Adrenal gland (tissue), 12 donors: Measurements from ENCODE around the gene GRIA4. TPM values are rescaled to one million over a fixed set of nuclear protein-coding genes. Genes with fewer than 3 reads are reported as not detected.

Experiments
- DNase-seq, 7 donors: peaks; one replicate each; pipeline ENCODE4 v3.0.0-alpha.2; 2019 to 2020
- H3K27ac ChIP-seq, 5 donors: fragments of 200-600 bp; sonication (generic) in 4 of 5; 1 replicate in 3 of 5; 2 replicates in 2 of 5; pipeline versions ENCODE4 v1.5.1 to v1.8.0; 2016 to 2020; ENCODE audit warnings: mild to moderate bottlenecking in 1 of 5
- H3K27me3 ChIP-seq: fragments of 200-600 bp; 2 replicates; pipeline ENCODE4 v1.8.0; 2021
- H3K36me3 ChIP-seq, 2 donors: fragments of 200-600 bp; replicated peaks in 1 of 2; 1 replicate in 1 of 2; 2 replicates in 1 of 2; pipeline versions ENCODE4 v1.5.1 to v1.8.0; 2018 to 2022
- H3K4me1 ChIP-seq, 2 donors: fragments of 200-600 bp; replicated peaks in 1 of 2; 1 replicate in 1 of 2; 2 replicates in 1 of 2; pipeline versions ENCODE4 v1.5.1 to v1.8.0; 2018 to 2021
- H3K4me3 ChIP-seq, 4 donors: fragments of 200-600 bp; sonication (generic) in 3 of 4; one replicate each; pipeline ENCODE4 v1.5.1; 2016 to 2018
- H3K9me3 ChIP-seq, 3 donors: fragments of 200-600 bp; sonication (generic) in 1 of 3; replicated peaks in 1 of 3; 1 replicate in 2 of 3; 2 replicates in 1 of 3; pipeline versions ENCODE4 v1.5.1 to v1.8.0; 2016 to 2021
- CTCF ChIP-seq, 6 experiments: fragments of 450-650 bp in 4 of 6; fragments of 200-600 bp in 2 of 6; sonication (generic) in 1 of 6; IDR thresholded peaks; 1 replicate in 5 of 6; 2 replicates in 1 of 6; pipeline versions ENCODE4 v1.5.1 to v1.8.0; 2016 to 2021; ENCODE audit warnings: antibody characterized with exemption in 6 of 6, mild to moderate bottlenecking in 2 of 6, moderate library complexity in 1 of 6
- POLR2A ChIP-seq, 2 donors: fragments of 450-650 bp; IDR thresholded peaks; one replicate each; pipeline ENCODE4 v1.6.1; 2017; ENCODE audit warnings: antibody characterized with exemption in 2 of 2, mild to moderate bottlenecking in 2 of 2, moderate library complexity in 1 of 2
- WGBS, 4 donors: extraction: QIAGEN DNeasy Blood & Tissue Kit in 2 of 4; methylation state at CpG; one replicate each; pipeline versions ENCODE4 v1.1.5 to v1.1.7; 2013 to 2017; 5-methylcytosine and 5-hydroxymethylcytosine counted together
- intact Hi-C, 2 donors: fragments of 100-400 bp; cut with DNase I; formaldehyde crosslinking; loops; one replicate each; pipeline versions ENCODE4 v1.14.1 to v1.15.0; 2022 to 2023
- polyA plus RNA-seq, 3 donors: library from polyadenylated mRNA; stranded (reverse); fragments of 200-250 nt in 2 of 3; fragments of 350-450 nt in 1 of 3; fragmentation: Illumina TruSeq in 1 of 3; extraction: RNeasy Lipid Tissue Mini Kit (QIAGEN cat#74804) in 1 of 3; gene quantifications; one replicate each; pipeline ENCODE4 v1.2.3, GENCODE V29; 2013 to 2014
- total RNA-seq, 9 donors: library from RNA; depleted of rRNA in 4 of 9; stranded (reverse); fragments of >200 nt in 4 of 9; fragments of 120-200 nt in 1 of 9; fragmentation: NEBNext Ultra II Directional in 1 of 9; extraction: Animal tissue kit (Norgen Biotek cat#: 25700) in 1 of 9; gene quantifications; one replicate each; pipeline versions ENCODE4 v1.1.0 to v1.2.4, GENCODE V29; 2013 to 2023
- donor health status: healthy with polysubstance abuse.
- donor health status: Bipolar disorder and iron deficiency.
- donor health status: DM: yes; HTN: yes; CAD: no.
- donor health status: DM: no; HTN: no; CAD: no.
- donor health status: DM: no; HTN: no; CAD: no.
- donor health status: DM: yes; HTN: yes; CAD: no.

GRIA4 gene
- total and polyA plus RNA-seq, 12 donors, result 0.16 to 6.2 (median 2.0) TPM; not detected in 3

GRCh38 chr11:105863523-105863922, 253.7 kb downstream of the GRIA4 start:
- H3K4me3 ChIP-seq, result no peak overlapping the region
- no peaks in the 10 kb centered on the region for H3K36me3 ChIP-seq
- H3K4me1 ChIP-seq, result no peaks in the 10 kb centered on the region
- DNase-seq, result no peak
- H3K27me3 ChIP-seq, result no peaks in the 10 kb centered on the region
- TF ChIP-seq POLR2A (IDR thresholded peaks at IDR 0.05), result no peak
- TF ChIP-seq CTCF (IDR thresholded peaks at IDR 0.05), result no peak
- H3K9me3 ChIP-seq, result no peaks in the 10 kb centered on the region
- intact Hi-C loops, result no loop called here
- 39 to 57% (median 48%) methylated on average over 3 of the region's 3 CpGs for WGBS, 4 donors
- H3K27ac ChIP-seq, result no peak overlapping the region

- no peak overlapping the region for H3K4me3 ChIP-seq
- H3K27ac ChIP-seq, result no peak overlapping the region
- DNase-seq, result no peak
- WGBS, 4 donors, result 52 to 71% (median 67%) methylated on average over 2 of the region's 2 CpGs
- TF ChIP-seq POLR2A (IDR thresholded peaks at IDR 0.05) (no peak), CTCF (IDR thresholded peaks at IDR 0.05) (no peak)
- no peaks in the 10 kb centered on the region for H3K4me1 ChIP-seq
- intact Hi-C loops, result no loop called here
- H3K36me3 ChIP-seq, result no peaks in the 10 kb centered on the region
- no peaks in the 10 kb centered on the region for H3K9me3 ChIP-seq
- no peaks in the 10 kb centered on the region for H3K27me3 ChIP-seq
Observed at GRCh38 chr11:105867742-105868141, 257.9 kb downstream of the GRIA4 start.

- Histone ChIP-seq H3K27ac (no peak overlapping the region), H3K36me3 (no peaks in the 10 kb centered on the region), H3K9me3 (no peaks in the 10 kb centered on the region), H3K4me3 (no peak overlapping the region), H3K4me1 (no peaks in the 10 kb centered on the region), H3K27me3 (no peaks in the 10 kb centered on the region)
- TF ChIP-seq POLR2A (IDR thresholded peaks at IDR 0.05), result no peak
- no peak for TF ChIP-seq CTCF (IDR thresholded peaks at IDR 0.05)
- DNase-seq, result no peak
- intact Hi-C loops, result no loop called here
- WGBS, 4 donors, result 68 to 74% (median 73%) methylated on average over 4 of the region's 4 CpGs
Observed at GRCh38 chr11:105868762-105869285, 259.0 kb downstream of the GRIA4 start.

GRCh38 chr11:105870516-105871113, 260.7 kb downstream of the GRIA4 start:
- no peak for DNase-seq
- intact Hi-C loops, result no loop called here
- Histone ChIP-seq H3K9me3 (no peaks in the 10 kb centered on the region), H3K36me3 (no peaks in the 10 kb centered on the region), H3K4me3 (no peak overlapping the region), H3K27ac (no peak overlapping the region), H3K27me3 (no peaks in the 10 kb centered on the region), H3K4me1 (no peaks in the 10 kb centered on the region)
- 67 to 78% (median 74%) methylated on average over 8 of the region's 8 CpGs for WGBS, 4 donors
- TF ChIP-seq CTCF (IDR thresholded peaks at IDR 0.05) (no peak), POLR2A (IDR thresholded peaks at IDR 0.05) (no peak)
